A673 (cell line): ENCODE data around the gene IP6K2.
"Not testable (repeated sequence)": the region's sequence is repeated elsewhere in the genome, so short reads cannot be mapped to it uniquely, and the experiment has no call there.

Source experiments
- CTCF ChIP-seq: fragments of 300-800, 200-600 bp; sonication (generic); conservative IDR thresholded peaks from 2 replicates; pipeline ENCODE4 v1.5.1; 2017; ENCODE audit warnings: low read depth, mild to moderate bottlenecking, antibody characterized with exemption, low read length, moderate library complexity, mixed read lengths
- EZH2 ChIP-seq: fragments of 200-600 bp; sonication (generic); IDR thresholded peaks from 2 replicates; pipeline ENCODE4 v1.6.1; 2017; ENCODE audit warnings: borderline replicate concordance, low read depth, mild to moderate bottlenecking, mixed read lengths, antibody characterized with exemption, low read length; ENCODE audit not compliant: poor library complexity, severe bottlenecking

GRCh38 chr3:48723293-48723692 lies 6.3 kb upstream of the IP6K2 start:
- TF ChIP-seq CTCF, EZH2: not testable (repeated sequence)
